Measurements from ENCODE around the gene SANBR. TPM values are rescaled to one million over a fixed set of nuclear protein-coding genes. Genes with fewer than 3 reads are reported as not detected.

Gene SANBR
- total and polyA plus RNA-seq, 2 of the 4 experiments (the other 2 are of a cell fraction) = 3.3 to 3.8 TPM

- CTCF ChIA-PET = no interaction called here
- Histone ChIP-seq H3K9me1 (ENCODE audit: insufficient read depth, low read length) (no peaks in the 10 kb centered on the region; the same call in 1 of the 2 replicates), H3K27ac (ENCODE audit: insufficient read depth, low read length) (no peak overlapping the region), H3K18ac (ENCODE audit: low read depth, low read length) (no peak overlapping the region), H3K4ac (ENCODE audit: low read depth, low read length) (no peak overlapping the region), H2BK20ac (ENCODE audit: low read depth, low read length) (no peak overlapping the region), H3K4me1 (ENCODE audit: control insufficient read depth, insufficient read depth, low read length) (no peaks in the 10 kb centered on the region; the same call in 1 of the 2 replicates), H3K4me3 (ENCODE audit: insufficient read depth, low read depth, low read length) (no peak overlapping the region), H3K36me3 (ENCODE audit: control insufficient read depth, insufficient read depth, low read length) (peaks cover 1% of the 10 kb centered on the region; the same call in 1 of the 2 replicates), H4K91ac (ENCODE audit: insufficient read depth, low read depth, low read length) (no peak overlapping the region), H4K20me1 (ENCODE audit: insufficient read depth, low read length) (peaks cover 2% of the 10 kb centered on the region), H4K8ac (ENCODE audit: low read depth in 2 of 2, low read length in 2 of 2) (no peak overlapping the region), H3K23ac (ENCODE audit: low read depth, low read length) (no peak overlapping the region), H2AK5ac (ENCODE audit: low read depth, low read length) (no peak overlapping the region), H3K9me3 (ENCODE audit: control insufficient read depth, insufficient read depth, low read length) (no peaks in the 10 kb centered on the region), H3K56ac (ENCODE audit: extremely low read depth, insufficient read depth, low read length) (no peak overlapping the region), H3K9ac (ENCODE audit: low read depth, low read length) (no peak overlapping the region), H3K14ac (replicated peaks; ENCODE audit: low read depth, low read length) (no peak overlapping the region), H3K4me2 (ENCODE audit: low read depth, low read length) (no peak overlapping the region; the same call in 1 of the 2 replicates), H2AK9ac (replicated peaks; ENCODE audit: low read depth, low read length, poor library complexity) (no peak overlapping the region), H4K5ac (ENCODE audit: low read depth, low read length) (no peak overlapping the region), H3K79me1 (ENCODE audit: low read depth in 1 of 2, low read length in 2 of 2) (peaks cover 6 to 21% of the 10 kb centered on the region in 2 experiments; a peak in 3 of 4 replicates), H2BK5ac (ENCODE audit: low read depth, low read length, poor library complexity, severe bottlenecking) (no peak overlapping the region), H3K27me3 (ENCODE audit: control insufficient read depth, insufficient read depth, low read length) (no peaks in the 10 kb centered on the region), H2BK15ac (ENCODE audit: low read depth, low read length) (no peak overlapping the region), H2BK120ac (ENCODE audit: low read depth, low read length) (no peak overlapping the region), H2AFZ (replicated peaks; ENCODE audit: low read length, poor library complexity) (no peak overlapping the region)
- ATAC-seq (ENCODE audit: low read depth) (no peak), DNase-seq (no peak)
- TF ChIP-seq RCOR1 (IDR thresholded peaks at IDR 0.05; ENCODE audit: insufficient replicate concordance, low read length) (no peak), USF2 (IDR thresholded peaks at IDR 0.05; ENCODE audit: low read depth, low read length) (no peak), CTCF (conservative IDR thresholded peaks at IDR 0.05; ENCODE audit: low read depth, low read length) (no peak), MAZ (IDR thresholded peaks at IDR 0.05; ENCODE audit: borderline replicate concordance, low read depth, low read length) (no peak), RFX5 (IDR thresholded peaks at IDR 0.05; ENCODE audit: low read depth, low read length) (no peak), NFE2L2 (IDR thresholded peaks at IDR 0.05; ENCODE audit: low read depth, low read length) (no peak), CEBPB (IDR thresholded peaks at IDR 0.05; ENCODE audit: low read depth, low read length) (no peak), SMC3 (IDR thresholded peaks at IDR 0.05; ENCODE audit: low read depth, low read length) (no peak), POLR2A (IDR thresholded peaks at IDR 0.05; ENCODE audit: low read depth, low read length) (no peak), BHLHE40 (IDR thresholded peaks at IDR 0.05; ENCODE audit: low read depth, low read length) (no peak), MAFK (IDR thresholded peaks at IDR 0.05; ENCODE audit: low read depth, low read length) (no peak), MXI1 (IDR thresholded peaks at IDR 0.05; ENCODE audit: borderline replicate concordance, low read depth, low read length) (no peak), ELK1 (IDR thresholded peaks at IDR 0.05; ENCODE audit: borderline replicate concordance, low read depth, low read length) (no peak), CHD1 (IDR thresholded peaks at IDR 0.05; ENCODE audit: low read depth, low read length) (no peak), FOS (IDR thresholded peaks at IDR 0.05; ENCODE audit: low read depth, low read length) (no peak)
- intact Hi-C loops (cut with micrococcal nuclease) (loop anchor here (2.0 kb wide), 1 partner anchor 133 kb away; no protein-coding TSS in a partner anchor), dilution Hi-C loops (cut with HindIII; ENCODE audit: low sequenced_read_pairs, unreplicated experiment) (no loop called here), in situ Hi-C loops (cut with MboI; ENCODE audit: low sequenced_read_pairs) (no loop called here)
- POLR2A ChIA-PET (ENCODE audit: unreplicated experiment) = no interaction called here
- no CpG with 5 or more reads among the region's 2 CpGs for WGBS, 2 experiments (ENCODE audit: extremely low coverage in 2 of 2, insufficient read length in 1 of 2)
- BruUV-seq (replicated peaks) = no TSS peak
Measured at GRCh38 chr2:61015976-61016375, 49.7 kb upstream of the SANBR start.
